CD8-positive, alpha-beta memory T cell (primary cell): ENCODE measurements around the gene FRMD4A. TPM values are rescaled to one million over a fixed set of nuclear protein-coding genes. Genes with fewer than 3 reads are reported as not detected.

Experiments used
- CTCF ChIA-PET: fragments of 350-600 bp; sonication (Branson Sonifier 250); formaldehyde crosslinking; loops from one replicate; lab custom pipeline; 2021; ENCODE audit warnings: antibody characterized with exemption; lab: Charles Lee
- POLR2A ChIA-PET: fragments of 350-600 bp; sonication (Branson Sonifier 250); formaldehyde crosslinking; loops from one replicate; lab custom pipeline; 2021; ENCODE audit warnings: antibody characterized with exemption; lab: Charles Lee
- DNase-seq, 5 donors: peaks; one replicate each; pipeline versions ENCODE4 v3.0.0 to v3.0.0-alpha.2; 2020 to 2022; ENCODE audit warnings: mixed read lengths in 1 of 5
- H3K27ac ChIP-seq: one replicate; pipeline ENCODE4 v1.7.0; 2013; ENCODE audit warnings: low read depth, mild to moderate bottlenecking, low read length, moderate library complexity
- H3K27me3 ChIP-seq: 2 replicates; pipeline ENCODE4 v1.7.0; 2013; ENCODE audit warnings: low read length, mild to moderate bottlenecking; ENCODE audit not compliant: insufficient read depth, poor library complexity, severe bottlenecking
- H3K36me3 ChIP-seq: 2 replicates; pipeline ENCODE4 v1.7.0; 2013; ENCODE audit warnings: mild to moderate bottlenecking, low read length, moderate library complexity; ENCODE audit not compliant: insufficient read depth
- H3K4me1 ChIP-seq: 2 replicates; pipeline ENCODE4 v1.7.0; 2013; ENCODE audit warnings: mild to moderate bottlenecking, low read length, moderate library complexity; ENCODE audit not compliant: insufficient read depth
- H3K4me3 ChIP-seq: 2 replicates; pipeline ENCODE4 v1.7.0; 2013; ENCODE audit warnings: mild to moderate bottlenecking, low read length
- H3K9me3 ChIP-seq: 2 replicates; pipeline ENCODE4 v1.7.0; 2013; ENCODE audit warnings: mild to moderate bottlenecking, low read length
- H3K27ac Mint-ChIP-seq, 8 donors: one replicate each; pipeline ENCODE4 v1.8.0; 2020 to 2021; ENCODE audit warnings: mixed read lengths in 8 of 8, mild to moderate bottlenecking in 6 of 8, inconsistent platforms in 3 of 8, moderate library complexity in 3 of 8
- H3K27me3 Mint-ChIP-seq, 2 donors: one replicate each; pipeline ENCODE4 v1.8.0; 2020 to 2021; ENCODE audit warnings: mixed read lengths in 2 of 2, mild to moderate bottlenecking in 1 of 2, moderate library complexity in 1 of 2
- H3K36me3 Mint-ChIP-seq, 3 donors: one replicate each; pipeline ENCODE4 v1.8.0; 2020 to 2021; ENCODE audit warnings: mixed read lengths in 3 of 3, inconsistent platforms in 1 of 3, mild to moderate bottlenecking in 1 of 3
- H3K4me1 Mint-ChIP-seq, 3 donors: one replicate each; pipeline ENCODE4 v1.8.0; 2020 to 2021; ENCODE audit warnings: mixed read lengths in 3 of 3, inconsistent platforms in 1 of 3, mild to moderate bottlenecking in 1 of 3
- H3K4me3 Mint-ChIP-seq, 7 donors: one replicate each; pipeline ENCODE4 v1.8.0; 2020 to 2021; ENCODE audit warnings: mixed read lengths in 7 of 7, mild to moderate bottlenecking in 6 of 7, moderate library complexity in 4 of 7, inconsistent platforms in 2 of 7
- H3K9me3 Mint-ChIP-seq, 5 donors: one replicate each; pipeline ENCODE4 v1.8.0; 2020 to 2022; ENCODE audit warnings: mixed read lengths in 5 of 5, mild to moderate bottlenecking in 3 of 5, moderate library complexity in 2 of 5, inconsistent platforms in 1 of 5
- polyA plus RNA-seq: library from polyadenylated mRNA; unstranded; fragments of 300-500 nt; fragmentation: Illumina TruSeq; gene quantifications from one replicate; pipeline ENCODE4 v1.2.3, GENCODE V29; 2021
- total RNA-seq, 2 experiments: library from RNA; stranded (reverse); gene quantifications; one replicate each; pipeline ENCODE4 v1.2.3, GENCODE V29; 2021

The FRMD4A gene
- total and polyA plus RNA-seq, 3 experiments from 2014 or later = 0.21 to 2.7 (median 2.1) TPM

- H3K4me1 ChIP-seq = peaks cover 14% of the 10 kb centered on the region
- POLR2A ChIA-PET = no interaction called here
- Mint-ChIP-seq H3K27ac (peak overlapping the region in 2 of 8 donors; percentile 38 to 70), H3K36me3 (peaks cover 0 to 2% (median 0%) of the 10 kb centered on the region in 3 donors), H3K9me3 (no peaks in the 10 kb centered on the region), H3K4me3 (no peak overlapping the region), H3K4me1 (peaks cover 9 to 24% (median 15%) of the 10 kb centered on the region in 3 donors), H3K27me3 (no peaks in the 10 kb centered on the region)
- H3K27ac ChIP-seq = no peak overlapping the region
- H3K9me3 ChIP-seq = no peaks in the 10 kb centered on the region
- H3K4me3 ChIP-seq = no peak overlapping the region
- DNase-seq = no peak
- H3K36me3 ChIP-seq = no peaks in the 10 kb centered on the region
- CTCF ChIA-PET = interaction anchor here (1.5 to 1.8 kb wide), 2 partner anchors 9 to 126 kb away, joined by 3 to 4 read pairs; no protein-coding TSS in a partner anchor
- H3K27me3 ChIP-seq = no peaks in the 10 kb centered on the region
These were observed 670.2 kb downstream of the FRMD4A start for GRCh38 chr10:13660551-13660920.

DNA sequence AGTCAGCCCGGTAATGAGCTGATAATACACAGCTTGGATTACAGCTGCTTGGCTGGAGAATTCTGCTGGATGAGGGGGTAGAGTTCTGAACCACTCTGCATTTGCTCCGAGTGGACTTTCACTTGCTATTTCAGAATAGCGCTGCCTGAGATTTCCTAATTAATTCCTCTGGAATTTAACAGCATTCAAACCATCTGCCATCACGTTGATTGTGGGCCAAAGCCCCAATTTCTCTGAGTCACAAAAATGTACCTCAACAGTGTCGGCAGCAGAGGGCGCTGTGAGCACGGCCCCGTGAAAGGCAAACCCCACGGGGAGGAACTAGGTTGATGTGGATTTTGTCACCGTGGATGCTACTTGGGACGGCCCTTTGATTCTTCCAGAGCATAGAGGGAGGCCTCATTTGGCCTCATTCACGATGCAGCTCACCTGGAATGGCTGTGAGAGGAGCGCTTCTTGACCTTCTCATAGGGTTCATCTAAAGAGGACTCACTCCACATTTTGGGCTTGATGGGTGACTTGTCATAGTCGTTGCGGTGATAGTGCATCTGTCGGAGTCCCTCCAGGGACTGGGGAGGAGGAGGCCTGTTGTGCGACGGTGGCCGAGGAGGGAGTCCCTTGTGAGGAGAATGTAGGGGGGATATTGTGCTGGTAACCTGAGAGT lies 670.7 kb downstream of the FRMD4A start:
- CTCF ChIA-PET = interaction anchor here (1.0 to 1.8 kb wide), 6 partner anchors 9 to 127 kb away, joined by 3 to 8 read pairs (median 4); no protein-coding TSS in a partner anchor
- peaks cover 0 to 2% (median 0%) of the 10 kb centered on the region in 3 donors for H3K36me3 Mint-ChIP-seq
- Histone ChIP-seq H3K4me1 (peaks cover 14% of the 10 kb centered on the region), H3K27ac (no peak overlapping the region), H3K27me3 (no peaks in the 10 kb centered on the region), H3K4me3 (no peak overlapping the region), H3K9me3 (no peaks in the 10 kb centered on the region), H3K36me3 (no peaks in the 10 kb centered on the region)
- H3K4me3 Mint-ChIP-seq = peak overlapping the region in 4 of 7 donors; percentile 23 to 46 (median 24)
- no peaks in the 10 kb centered on the region for H3K9me3 Mint-ChIP-seq
- H3K27me3 Mint-ChIP-seq = no peaks in the 10 kb centered on the region
- peak; percentile 35 to 69 (median 55) for DNase-seq
- H3K4me1 Mint-ChIP-seq = peaks cover 9 to 24% (median 15%) of the 10 kb centered on the region in 3 donors
- POLR2A ChIA-PET = interaction anchor here (0.5 kb wide), 1 partner anchor 143 kb away, joined by 3 read pairs; no protein-coding TSS in a partner anchor
- H3K27ac Mint-ChIP-seq = peak overlapping the region in 5 of 8 donors; percentile 11 to 70 (median 38)

DNA sequence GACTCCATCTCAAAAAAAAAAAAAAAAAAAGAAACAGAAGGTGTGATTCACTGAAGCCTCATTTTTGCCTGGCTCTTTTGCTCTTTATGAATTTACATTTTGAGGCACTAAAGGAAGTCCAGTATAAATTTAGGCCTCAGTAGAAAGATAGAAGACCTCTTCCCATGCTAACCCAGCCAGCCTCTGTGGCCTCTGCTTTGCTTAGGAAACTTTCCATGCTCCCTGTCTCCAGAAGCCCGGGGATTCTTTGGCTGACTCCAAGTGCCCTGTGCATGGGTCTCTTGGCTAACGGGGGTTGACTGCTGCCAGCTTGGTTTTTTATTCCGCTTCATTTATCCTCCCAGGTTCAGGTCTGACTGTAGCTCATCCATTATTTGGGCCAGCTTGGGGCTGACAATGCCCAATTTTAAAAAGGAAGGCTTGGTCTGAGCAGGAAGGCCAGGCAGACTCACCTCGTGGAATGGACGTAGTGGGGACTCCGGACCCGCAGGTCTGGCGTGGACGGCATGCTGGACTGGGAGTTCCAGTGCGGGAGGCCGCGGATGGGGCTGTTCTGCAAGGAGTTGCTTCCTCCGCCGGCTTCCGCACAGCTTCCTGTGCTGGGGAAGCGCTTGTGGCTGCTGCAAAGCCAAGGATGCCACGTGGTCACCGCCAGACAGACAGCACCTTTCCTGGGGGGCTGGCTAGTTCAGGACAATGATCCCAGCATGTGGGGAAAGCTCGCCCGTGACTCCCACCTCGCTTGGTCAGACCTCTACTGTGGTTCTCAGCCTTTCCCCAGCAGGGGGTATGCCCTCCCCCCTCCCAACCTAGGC lies 671.6 kb downstream of the FRMD4A start:
- DNase-seq = no peak
- POLR2A ChIA-PET = interaction anchor here (0.5 kb wide), 1 partner anchor 144 kb away, joined by 3 read pairs; no protein-coding TSS in a partner anchor
- no peaks in the 10 kb centered on the region for H3K9me3 ChIP-seq
- no peak overlapping the region for H3K27ac Mint-ChIP-seq
- H3K9me3 Mint-ChIP-seq = no peaks in the 10 kb centered on the region
- H3K27me3 Mint-ChIP-seq = no peaks in the 10 kb centered on the region
- H3K27ac ChIP-seq = no peak overlapping the region
- H3K4me1 Mint-ChIP-seq = peaks cover 9 to 24% (median 15%) of the 10 kb centered on the region in 3 donors
- H3K4me3 Mint-ChIP-seq = peak overlapping the region in 3 of 7 donors; percentile 6 to 24 (median 23)
- no peaks in the 10 kb centered on the region for H3K27me3 ChIP-seq
- no peaks in the 10 kb centered on the region for H3K36me3 ChIP-seq
- H3K36me3 Mint-ChIP-seq = peaks cover 0 to 4% (median 0%) of the 10 kb centered on the region in 3 donors
- CTCF ChIA-PET = interaction anchor here (1.0 to 1.8 kb wide), 5 partner anchors 10 to 125 kb away, joined by 3 to 8 read pairs (median 4); no protein-coding TSS in a partner anchor
- no peak overlapping the region for H3K4me3 ChIP-seq
- peaks cover 14% of the 10 kb centered on the region for H3K4me1 ChIP-seq

DNA sequence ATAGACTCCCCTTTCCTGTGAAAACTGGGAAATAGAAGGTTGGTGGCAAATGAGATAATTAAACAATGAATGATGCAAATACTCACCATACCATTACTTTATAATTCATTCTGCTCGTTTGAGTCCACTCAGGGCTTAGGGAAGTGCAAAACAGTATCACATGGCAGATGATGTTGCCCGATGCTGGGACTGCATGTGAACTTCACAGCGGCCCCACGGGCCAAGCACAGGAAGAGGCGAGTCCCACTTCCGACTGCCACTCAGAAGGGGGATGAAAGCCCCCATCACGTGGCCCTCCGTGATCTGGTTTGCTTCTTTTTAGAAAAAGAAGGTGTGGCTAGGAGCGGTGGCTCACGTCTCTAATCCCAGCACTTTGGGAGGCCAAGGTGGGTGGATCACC lies 672.5 kb downstream of the FRMD4A start:
- ChIA-PET POLR2A (no interaction called here), CTCF (interaction anchor here (0.7 kb wide), 1 partner anchor 18 kb away, joined by 3 read pairs; no protein-coding TSS in a partner anchor)
- Mint-ChIP-seq H3K4me3 (no peak overlapping the region), H3K36me3 (peaks cover 0 to 6% (median 0%) of the 10 kb centered on the region in 3 donors), H3K9me3 (no peaks in the 10 kb centered on the region), H3K27ac (peak overlapping the region in 2 of 8 donors; percentile 0 to 17), H3K27me3 (no peaks in the 10 kb centered on the region), H3K4me1 (peaks cover 9 to 24% (median 15%) of the 10 kb centered on the region in 3 donors)
- no peak overlapping the region for H3K27ac ChIP-seq
- no peaks in the 10 kb centered on the region for H3K27me3 ChIP-seq
- no peaks in the 10 kb centered on the region for H3K36me3 ChIP-seq
- no peak overlapping the region for H3K4me3 ChIP-seq
- DNase-seq = peak in 1 of 5 donors; percentile 16
- no peaks in the 10 kb centered on the region for H3K9me3 ChIP-seq
- peaks cover 14% of the 10 kb centered on the region for H3K4me1 ChIP-seq

DNA sequence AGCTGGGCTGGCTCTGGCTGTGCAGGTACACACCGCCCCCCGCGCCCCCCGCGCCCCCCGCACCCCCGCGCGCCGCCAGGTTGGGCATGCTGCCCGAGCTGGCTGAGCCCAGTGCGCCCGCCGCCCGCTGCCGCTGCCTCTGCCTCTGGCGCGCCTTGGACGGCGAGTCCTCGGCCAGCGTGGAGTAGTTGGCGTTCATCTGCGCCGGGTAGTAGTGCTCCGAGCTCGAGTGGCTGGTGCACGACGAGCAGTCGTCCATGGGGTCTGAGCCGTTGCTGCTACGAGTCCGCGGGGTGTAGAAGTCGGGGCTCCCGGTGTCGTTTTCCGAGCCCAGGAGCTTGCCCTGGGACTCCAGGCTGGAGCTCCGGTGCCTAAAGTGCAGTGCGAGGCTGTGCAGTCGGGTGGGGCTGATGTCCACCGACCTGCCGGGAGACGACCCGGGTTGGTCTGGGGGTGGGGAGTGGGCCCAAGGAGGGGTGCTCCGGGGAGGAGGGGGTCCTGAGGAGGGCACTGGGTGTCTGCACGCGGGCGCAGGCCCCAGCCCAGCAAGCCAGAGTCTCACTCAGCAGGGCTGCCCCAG lies 673.5 kb downstream of the FRMD4A start:
- H3K27ac ChIP-seq = no peak overlapping the region
- H3K4me1 ChIP-seq = peaks cover 14% of the 10 kb centered on the region
- H3K36me3 ChIP-seq = no peaks in the 10 kb centered on the region
- ChIA-PET CTCF (interaction anchor here (0.6 to 1.3 kb wide), 4 partner anchors 11 to 742 kb away, joined by 3 read pairs; no protein-coding TSS in a partner anchor), POLR2A (interaction anchor here (0.6 kb wide), 1 partner anchor 195 kb away, joined by 7 read pairs; no protein-coding TSS in a partner anchor)
- H3K27me3 ChIP-seq = no peaks in the 10 kb centered on the region
- Mint-ChIP-seq H3K9me3 (no peaks in the 10 kb centered on the region), H3K27ac (no peak overlapping the region), H3K27me3 (no peaks in the 10 kb centered on the region), H3K36me3 (peaks cover 0 to 10% (median 3%) of the 10 kb centered on the region in 3 donors), H3K4me1 (peaks cover 9 to 24% (median 15%) of the 10 kb centered on the region in 3 donors), H3K4me3 (no peak overlapping the region)
- DNase-seq = no peak
- no peaks in the 10 kb centered on the region for H3K9me3 ChIP-seq
- H3K4me3 ChIP-seq = no peak overlapping the region

- H3K27me3 Mint-ChIP-seq = no peaks in the 10 kb centered on the region
- H3K4me1 ChIP-seq = peaks cover 14% of the 10 kb centered on the region
- peaks cover 0 to 13% (median 3%) of the 10 kb centered on the region in 3 donors for H3K36me3 Mint-ChIP-seq
- H3K27ac ChIP-seq = no peak overlapping the region
- no peaks in the 10 kb centered on the region for H3K9me3 Mint-ChIP-seq
- H3K27ac Mint-ChIP-seq = peak overlapping the region in 1 of 8 donors; percentile 19
- no peaks in the 10 kb centered on the region for H3K36me3 ChIP-seq
- H3K4me3 ChIP-seq = no peak overlapping the region
- no peaks in the 10 kb centered on the region for H3K9me3 ChIP-seq
- POLR2A ChIA-PET = interaction anchor here (0.6 kb wide), 1 partner anchor 195 kb away, joined by 7 read pairs; no protein-coding TSS in a partner anchor
- no peaks in the 10 kb centered on the region for H3K27me3 ChIP-seq
- CTCF ChIA-PET = interaction anchor here (1.3 kb wide), 1 partner anchor 11 kb away, joined by 3 read pairs; no protein-coding TSS in a partner anchor
- H3K4me1 Mint-ChIP-seq = peaks cover 9 to 24% (median 15%) of the 10 kb centered on the region in 3 donors
- no peak for DNase-seq
- no peak overlapping the region for H3K4me3 Mint-ChIP-seq
These were observed 674.2 kb downstream of the FRMD4A start for GRCh38 chr10:13656337-13657100.

- no peaks in the 10 kb centered on the region for H3K27me3 ChIP-seq
- CTCF ChIA-PET = no interaction called here
- POLR2A ChIA-PET = no interaction called here
These were observed 675.9 kb downstream of the FRMD4A start for GRCh38 chr10:13654846-13655245.

More at GRCh38 chr10:13654846-13655245, 675.9 kb downstream of the FRMD4A start:
- H3K27me3 Mint-ChIP-seq = no peaks in the 10 kb centered on the region
- H3K27ac Mint-ChIP-seq = no peak overlapping the region
- no peaks in the 10 kb centered on the region for H3K9me3 Mint-ChIP-seq
- H3K4me1 Mint-ChIP-seq = peaks cover 5 to 18% (median 10%) of the 10 kb centered on the region in 3 donors
- no peaks in the 10 kb centered on the region for H3K36me3 ChIP-seq
- H3K27ac ChIP-seq = no peak overlapping the region
- no peak for DNase-seq
- H3K36me3 Mint-ChIP-seq = peaks cover 0 to 19% (median 3%) of the 10 kb centered on the region in 3 donors
- no peak overlapping the region for H3K4me3 ChIP-seq
- H3K4me3 Mint-ChIP-seq = no peak overlapping the region
- no peaks in the 10 kb centered on the region for H3K9me3 ChIP-seq
- H3K4me1 ChIP-seq = peaks cover 10% of the 10 kb centered on the region
